HL-60 (cell line): ENCODE results near the gene SWSAP1.

Experiments used
- DNase-seq, 2 experiments: peaks; one replicate each; pipeline ENCODE4 v3.0.0-alpha.2; 2010 to 2020; ENCODE audit warnings: low read depth in 1 of 2, low spot score in 1 of 2
- H3K27ac ChIP-seq: fragments of 250-450 bp; sonication (Bioruptor Pico); replicated peaks from 2 replicates; pipeline ENCODE4 v1.5.1; 2020; ENCODE audit warnings: mild to moderate bottlenecking, moderate library complexity
- H3K27me3 ChIP-seq: fragments of 250-450 bp; sonication (Bioruptor Pico); 2 replicates; pipeline ENCODE4 v1.5.1; 2021; ENCODE audit warnings: mild to moderate bottlenecking, moderate library complexity; ENCODE audit not compliant: insufficient read depth, poor library complexity, severe bottlenecking
- H3K4me3 ChIP-seq: replicated peaks from 2 replicates; pipeline ENCODE4 v1.5.1; 2011; ENCODE audit warnings: mild to moderate bottlenecking, control low read depth, low read length; ENCODE audit not compliant: insufficient read depth
- GABPA ChIP-seq: IDR thresholded peaks from 2 replicates; pipeline ENCODE4 v1.6.1; 2012; ENCODE audit warnings: low read depth
- POLR2AphosphoS5 ChIP-seq: IDR thresholded peaks from 2 replicates; pipeline ENCODE4 v1.6.1; 2012; ENCODE audit warnings: low read depth
- SPI1 ChIP-seq: IDR thresholded peaks from 2 replicates; pipeline ENCODE4 v1.6.1; 2012; ENCODE audit warnings: low read depth, mild to moderate bottlenecking, borderline replicate concordance
- TF ChIP-seq, protein P1 (sequence below): IDR thresholded peaks from 2 replicates; pipeline ENCODE4 v1.6.1; 2012; ENCODE audit warnings: low read depth; ENCODE audit not compliant: insufficient replicate concordance
- TF ChIP-seq, protein P2 (sequence below): IDR thresholded peaks from one replicate; pipeline ENCODE4 v1.5.1; 2011; ENCODE audit warnings: low read length, control low read depth, inconsistent platforms; ENCODE audit not compliant: insufficient read depth

The SWSAP1 gene

DNA sequence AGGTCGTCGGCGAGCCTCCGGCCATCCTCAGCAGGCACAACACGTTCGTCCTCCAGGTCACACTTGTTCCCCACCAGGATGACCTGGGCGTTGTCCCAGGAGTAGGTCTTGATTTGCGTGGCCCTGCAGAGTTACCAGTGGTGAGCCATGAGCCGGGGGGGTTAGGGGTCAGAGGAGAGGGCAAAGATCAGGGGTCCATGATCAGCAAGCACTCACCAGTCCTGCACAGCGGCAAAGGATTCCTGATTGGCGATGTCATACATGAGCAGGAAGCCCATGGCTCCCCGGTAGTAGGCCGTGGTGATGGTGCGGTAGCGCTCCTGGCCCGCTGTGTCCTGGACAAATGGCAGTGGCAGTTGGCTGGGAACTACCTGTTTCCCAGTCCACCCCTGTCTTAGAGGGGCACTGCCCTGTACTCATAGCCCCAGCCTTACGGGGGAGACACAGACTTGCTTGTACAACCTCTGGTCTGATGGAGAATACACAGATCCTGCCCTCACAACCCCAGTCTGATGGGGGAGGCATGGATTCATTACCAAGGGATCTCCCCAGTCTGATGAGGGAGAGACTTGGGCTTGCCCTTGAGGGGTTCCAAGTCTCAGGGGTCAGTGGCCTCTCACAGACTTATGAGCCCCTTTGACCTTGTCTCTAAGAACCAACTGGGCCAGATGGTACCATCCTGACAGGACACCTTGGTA lies 38.9 kb upstream of the SWSAP1 start:
- no peak for DNase-seq
- no peaks in the 10 kb centered on the region for H3K27me3 ChIP-seq

DNA sequence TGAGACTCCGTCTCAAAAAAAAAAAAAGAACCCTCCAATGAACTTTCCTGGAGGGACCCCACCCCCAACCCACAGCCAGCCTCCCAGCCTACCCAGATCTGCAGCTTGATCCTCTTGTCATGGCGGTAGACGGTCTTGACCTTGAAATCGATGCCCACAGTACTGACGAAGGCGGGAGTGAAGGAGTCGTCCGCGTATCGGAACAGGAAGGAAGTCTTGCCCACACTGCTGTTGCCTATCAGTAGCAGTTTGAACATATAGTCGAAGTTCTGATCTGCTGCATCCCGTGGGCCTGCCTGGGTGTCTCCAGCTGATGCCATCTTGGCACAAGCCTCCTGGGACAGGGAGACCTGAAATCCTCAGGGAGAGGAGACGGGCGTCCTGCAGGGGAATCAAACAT lies 37.4 kb upstream of the SWSAP1 start:
- H3K27ac ChIP-seq: no peak overlapping the region
- no peaks in the 10 kb centered on the region for H3K27me3 ChIP-seq
- DNase-seq: peak in 1 of 2 experiments; percentile 47
- no peak overlapping the region for H3K4me3 ChIP-seq
- TF ChIP-seq SPI1 (peak; percentile 28; the same call in 1 of the 2 replicates), GABPA (no peak)

More for the DNA sequence above, 38.9 kb upstream of the SWSAP1 start:
- Histone ChIP-seq H3K4me3 (no peak overlapping the region), H3K27ac (no peak overlapping the region)
- TF ChIP-seq, protein P1, sequence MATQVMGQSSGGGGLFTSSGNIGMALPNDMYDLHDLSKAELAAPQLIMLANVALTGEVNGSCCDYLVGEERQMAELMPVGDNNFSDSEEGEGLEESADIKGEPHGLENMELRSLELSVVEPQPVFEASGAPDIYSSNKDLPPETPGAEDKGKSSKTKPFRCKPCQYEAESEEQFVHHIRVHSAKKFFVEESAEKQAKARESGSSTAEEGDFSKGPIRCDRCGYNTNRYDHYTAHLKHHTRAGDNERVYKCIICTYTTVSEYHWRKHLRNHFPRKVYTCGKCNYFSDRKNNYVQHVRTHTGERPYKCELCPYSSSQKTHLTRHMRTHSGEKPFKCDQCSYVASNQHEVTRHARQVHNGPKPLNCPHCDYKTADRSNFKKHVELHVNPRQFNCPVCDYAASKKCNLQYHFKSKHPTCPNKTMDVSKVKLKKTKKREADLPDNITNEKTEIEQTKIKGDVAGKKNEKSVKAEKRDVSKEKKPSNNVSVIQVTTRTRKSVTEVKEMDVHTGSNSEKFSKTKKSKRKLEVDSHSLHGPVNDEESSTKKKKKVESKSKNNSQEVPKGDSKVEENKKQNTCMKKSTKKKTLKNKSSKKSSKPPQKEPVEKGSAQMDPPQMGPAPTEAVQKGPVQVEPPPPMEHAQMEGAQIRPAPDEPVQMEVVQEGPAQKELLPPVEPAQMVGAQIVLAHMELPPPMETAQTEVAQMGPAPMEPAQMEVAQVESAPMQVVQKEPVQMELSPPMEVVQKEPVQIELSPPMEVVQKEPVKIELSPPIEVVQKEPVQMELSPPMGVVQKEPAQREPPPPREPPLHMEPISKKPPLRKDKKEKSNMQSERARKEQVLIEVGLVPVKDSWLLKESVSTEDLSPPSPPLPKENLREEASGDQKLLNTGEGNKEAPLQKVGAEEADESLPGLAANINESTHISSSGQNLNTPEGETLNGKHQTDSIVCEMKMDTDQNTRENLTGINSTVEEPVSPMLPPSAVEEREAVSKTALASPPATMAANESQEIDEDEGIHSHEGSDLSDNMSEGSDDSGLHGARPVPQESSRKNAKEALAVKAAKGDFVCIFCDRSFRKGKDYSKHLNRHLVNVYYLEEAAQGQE: no peak
- TF ChIP-seq POLR2AphosphoS5: no peak
- no peak for TF ChIP-seq GABPA
- TF ChIP-seq, protein P2, sequence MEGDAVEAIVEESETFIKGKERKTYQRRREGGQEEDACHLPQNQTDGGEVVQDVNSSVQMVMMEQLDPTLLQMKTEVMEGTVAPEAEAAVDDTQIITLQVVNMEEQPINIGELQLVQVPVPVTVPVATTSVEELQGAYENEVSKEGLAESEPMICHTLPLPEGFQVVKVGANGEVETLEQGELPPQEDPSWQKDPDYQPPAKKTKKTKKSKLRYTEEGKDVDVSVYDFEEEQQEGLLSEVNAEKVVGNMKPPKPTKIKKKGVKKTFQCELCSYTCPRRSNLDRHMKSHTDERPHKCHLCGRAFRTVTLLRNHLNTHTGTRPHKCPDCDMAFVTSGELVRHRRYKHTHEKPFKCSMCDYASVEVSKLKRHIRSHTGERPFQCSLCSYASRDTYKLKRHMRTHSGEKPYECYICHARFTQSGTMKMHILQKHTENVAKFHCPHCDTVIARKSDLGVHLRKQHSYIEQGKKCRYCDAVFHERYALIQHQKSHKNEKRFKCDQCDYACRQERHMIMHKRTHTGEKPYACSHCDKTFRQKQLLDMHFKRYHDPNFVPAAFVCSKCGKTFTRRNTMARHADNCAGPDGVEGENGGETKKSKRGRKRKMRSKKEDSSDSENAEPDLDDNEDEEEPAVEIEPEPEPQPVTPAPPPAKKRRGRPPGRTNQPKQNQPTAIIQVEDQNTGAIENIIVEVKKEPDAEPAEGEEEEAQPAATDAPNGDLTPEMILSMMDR: no peak
- TF ChIP-seq SPI1: no peak

DNA sequence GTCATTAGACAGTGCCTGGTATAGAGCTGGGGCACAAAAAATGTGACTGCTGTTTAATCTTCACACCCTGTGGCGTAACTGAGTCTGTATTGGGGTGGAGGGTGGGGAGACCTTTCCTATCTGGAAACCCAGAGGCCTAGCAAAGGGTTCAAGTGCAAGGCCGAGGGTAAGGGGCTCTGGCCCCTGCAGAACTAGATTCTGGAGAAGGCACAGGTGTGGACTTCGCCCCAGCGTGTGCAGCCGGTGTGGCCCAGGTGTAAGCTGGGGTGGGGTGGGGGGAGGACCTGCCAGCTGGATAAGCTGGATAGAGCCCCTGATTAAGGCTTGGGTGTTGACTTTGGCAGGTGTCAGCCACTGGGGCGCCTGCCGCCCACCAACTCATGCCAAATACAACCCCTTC lies 36.3 kb upstream of the SWSAP1 start:
- no peak overlapping the region for H3K27ac ChIP-seq
- DNase-seq: no peak
- no peaks in the 10 kb centered on the region for H3K27me3 ChIP-seq
- peak overlapping the region; percentile 80 for H3K4me3 ChIP-seq
- TF ChIP-seq GABPA: no peak
- no peak for TF ChIP-seq POLR2AphosphoS5
- TF ChIP-seq, protein P2: no peak
- TF ChIP-seq, protein P1: no peak
- no peak for TF ChIP-seq SPI1

DNA sequence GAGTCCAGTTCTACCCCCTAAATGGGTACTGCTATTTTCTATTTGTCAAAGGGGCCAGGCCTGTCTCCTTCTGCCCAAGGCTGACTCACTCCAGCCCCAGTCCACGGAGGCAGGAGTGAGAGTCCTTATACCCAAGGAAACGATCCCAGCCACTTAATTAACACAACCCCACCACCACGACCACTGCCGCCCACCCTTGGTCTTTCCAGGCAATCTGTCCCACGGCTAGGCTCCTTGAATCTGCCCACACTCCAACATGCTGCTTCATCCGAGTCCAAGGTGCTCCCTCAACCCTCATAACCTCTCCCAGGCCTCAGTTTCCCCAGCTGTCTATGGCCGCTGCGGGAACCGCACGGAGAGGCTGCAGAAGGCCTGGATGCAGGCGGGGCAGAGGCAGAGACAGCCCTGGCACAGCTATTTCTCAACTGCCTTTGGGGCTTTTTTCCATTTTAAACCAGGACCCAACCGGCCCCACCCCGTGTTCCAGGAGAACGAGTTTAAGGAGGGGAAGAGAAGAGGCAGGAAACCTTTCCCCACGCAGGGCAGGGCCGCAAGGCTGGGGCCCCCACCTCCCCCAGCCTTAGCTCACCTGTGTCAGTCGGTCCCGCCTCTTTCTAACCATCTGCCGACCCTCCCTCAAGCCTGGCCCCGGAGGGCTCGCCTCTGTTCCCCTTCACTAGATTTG lies 35.8 kb upstream of the SWSAP1 start:
- Histone ChIP-seq H3K27ac (peak overlapping the region; percentile 56), H3K27me3 (no peaks in the 10 kb centered on the region), H3K4me3 (peak overlapping the region; percentile 80)
- TF ChIP-seq, protein P2: no peak
- TF ChIP-seq SPI1 (no peak), GABPA (no peak), POLR2AphosphoS5 (no peak)
- TF ChIP-seq, protein P1: no peak
- no peak for DNase-seq
